Measurements from ENCODE around the gene PANX2.

Gene PANX2

DNA sequence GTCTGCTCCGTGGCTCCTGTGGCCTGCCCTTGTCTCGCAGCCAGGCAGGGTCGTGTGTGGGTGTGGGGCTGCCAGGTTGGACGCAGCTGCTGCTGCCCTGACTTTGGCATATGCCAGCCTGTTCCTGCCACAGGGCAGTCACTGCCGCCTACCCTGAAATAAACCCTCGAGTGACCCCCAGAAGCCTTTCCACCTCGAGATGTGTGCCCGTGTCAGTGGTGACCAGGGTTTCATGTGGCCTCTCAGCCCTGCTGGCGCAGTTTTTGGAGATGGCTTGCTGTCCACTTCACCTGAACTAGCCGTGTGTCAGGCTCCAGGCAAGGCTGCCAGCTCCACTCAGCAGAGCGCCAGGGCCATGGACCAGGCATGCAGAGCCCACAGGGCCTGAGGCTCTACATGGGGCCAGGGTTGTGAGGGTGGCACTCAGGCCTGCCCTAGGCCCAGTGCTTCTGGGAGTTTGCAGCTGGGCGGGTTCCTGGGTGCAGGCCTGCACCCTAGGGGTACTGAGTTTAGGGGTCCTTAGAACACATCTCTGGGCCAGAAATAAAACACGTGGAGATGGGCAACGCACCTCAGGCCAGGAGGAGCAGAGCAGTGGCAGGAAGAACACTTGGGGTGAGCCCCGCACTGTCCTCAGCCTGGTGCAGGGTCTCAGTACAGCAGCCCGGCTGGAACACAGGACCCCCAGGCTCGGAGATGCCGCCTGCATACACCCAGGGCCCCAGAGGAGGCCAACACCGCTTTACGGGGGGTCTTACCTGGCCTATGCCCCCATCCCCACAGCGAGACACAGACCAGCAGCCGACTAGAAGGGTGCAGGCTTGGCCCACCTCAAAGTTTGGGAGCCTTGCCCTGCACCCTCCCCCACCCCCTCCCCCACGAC lies 8.8 kb upstream of the PANX2 start:
- peaks cover 6% of the 10 kb centered on the region for H3K27me3 ChIP-seq (ENCODE audit: insufficient read depth, low read length)
- H3K9ac ChIP-seq (ENCODE audit: low read length) = no peak overlapping the region
- H3K79me2 ChIP-seq (ENCODE audit: control insufficient read depth, insufficient read depth, low read length, poor library complexity) = no peaks in the 10 kb centered on the region
- no peak overlapping the region for H4K12ac ChIP-seq (ENCODE audit: low read depth, low read length)
- H3K79me1 ChIP-seq (ENCODE audit: low read length) = no peaks in the 10 kb centered on the region
- WGBS (ENCODE audit: extremely low coverage, insufficient coverage, insufficient read length) = no CpG with 5 or more reads among the region's 23 CpGs
- no peaks in the 10 kb centered on the region for H3K36me3 ChIP-seq (ENCODE audit: control insufficient read depth in 1 of 2, insufficient read depth in 2 of 2, low read length in 2 of 2)
- H3K9me3 ChIP-seq (ENCODE audit: insufficient read depth, low read depth, low read length) = peaks cover 14% of the 10 kb centered on the region
- H3K4me2 ChIP-seq (ENCODE audit: low read length) = no peak overlapping the region
- H3K4me1 ChIP-seq (ENCODE audit: control insufficient read depth in 1 of 2, insufficient read depth in 2 of 2, low read length in 2 of 2) = no peaks in the 10 kb centered on the region
- no peak overlapping the region for H4K8ac ChIP-seq (ENCODE audit: low read depth, low read length)
- H3K18ac ChIP-seq (ENCODE audit: low read length) = no peak overlapping the region
- H3K27ac ChIP-seq (ENCODE audit: low read depth, low read length) = no peak overlapping the region
- H2BK12ac ChIP-seq (ENCODE audit: low read length) = no peak overlapping the region
- no peak overlapping the region for H3K14ac ChIP-seq (ENCODE audit: low read length)
- H3K4me3 ChIP-seq (ENCODE audit: low read depth, low read length) = peak overlapping the region; percentile 11
- H3K23ac ChIP-seq (ENCODE audit: low read length) = no peak overlapping the region
- no peak for DNase-seq
- no peak overlapping the region for H2AK5ac ChIP-seq (ENCODE audit: low read length)
- no peak overlapping the region for H3K4ac ChIP-seq (ENCODE audit: low read depth, low read length)
- H4K91ac ChIP-seq (ENCODE audit: low read depth, low read length) = no peak overlapping the region
- H2BK5ac ChIP-seq (ENCODE audit: low read depth, low read length, poor library complexity) = no peak overlapping the region
- no peak overlapping the region for H2BK120ac ChIP-seq (ENCODE audit: insufficient read depth, low read length, poor library complexity)
- H2AFZ ChIP-seq (ENCODE audit: insufficient read depth, low read length, poor library complexity) = no peak overlapping the region

DNA sequence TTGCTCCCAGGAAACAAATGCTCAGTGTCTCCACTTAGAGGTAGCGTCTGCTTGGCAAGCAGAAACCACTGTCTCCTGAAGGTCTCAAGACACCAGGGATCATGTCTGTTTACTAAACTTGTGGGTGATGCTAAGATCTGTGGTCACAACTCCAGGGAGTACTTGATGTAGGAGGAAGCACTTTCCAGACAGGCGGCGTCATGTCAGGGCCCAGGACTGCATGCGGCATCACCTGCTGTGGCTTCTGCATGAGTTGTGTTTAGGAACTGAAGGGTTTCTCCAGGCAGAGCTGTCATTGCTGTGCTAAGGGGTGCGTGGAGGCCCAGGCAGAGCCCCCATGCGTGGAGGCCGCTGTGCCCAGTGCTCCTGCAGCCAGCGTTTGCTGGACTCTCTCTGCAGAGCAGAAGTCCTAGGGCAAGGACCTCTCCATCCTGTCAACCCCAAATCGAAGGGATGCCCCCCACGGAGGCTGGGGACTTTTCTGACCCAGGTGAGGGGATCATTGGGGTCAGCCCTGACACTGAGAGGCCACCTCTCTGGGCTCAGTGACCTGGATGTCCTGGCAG lies 8.1 kb upstream of the PANX2 start:
- H3K4me1 ChIP-seq (ENCODE audit: control insufficient read depth in 1 of 2, insufficient read depth in 2 of 2, low read length in 2 of 2) = no peaks in the 10 kb centered on the region
- no peak overlapping the region for H3K9ac ChIP-seq (ENCODE audit: low read length)
- no CpG with 5 or more reads among the region's 10 CpGs for WGBS (ENCODE audit: extremely low coverage, insufficient coverage, insufficient read length)
- no peak overlapping the region for H3K23ac ChIP-seq (ENCODE audit: low read length)
- no peak overlapping the region for H2BK12ac ChIP-seq (ENCODE audit: low read length)
- H3K4ac ChIP-seq (ENCODE audit: low read depth, low read length) = no peak overlapping the region
- H2AK5ac ChIP-seq (ENCODE audit: low read length) = no peak overlapping the region
- H4K12ac ChIP-seq (ENCODE audit: low read depth, low read length) = no peak overlapping the region
- no peak overlapping the region for H3K14ac ChIP-seq (ENCODE audit: low read length)
- H4K91ac ChIP-seq (ENCODE audit: low read depth, low read length) = no peak overlapping the region
- H3K9me3 ChIP-seq (ENCODE audit: insufficient read depth, low read depth, low read length) = peaks cover 14% of the 10 kb centered on the region
- H3K4me3 ChIP-seq (ENCODE audit: low read depth, low read length) = no peak overlapping the region
- H3K4me2 ChIP-seq (ENCODE audit: low read length) = no peak overlapping the region
- H3K36me3 ChIP-seq (ENCODE audit: control insufficient read depth in 1 of 2, insufficient read depth in 2 of 2, low read length in 2 of 2) = no peaks in the 10 kb centered on the region
- no peak overlapping the region for H2BK5ac ChIP-seq (ENCODE audit: low read depth, low read length, poor library complexity)
- H3K79me2 ChIP-seq (ENCODE audit: control insufficient read depth, insufficient read depth, low read length, poor library complexity) = no peaks in the 10 kb centered on the region
- H3K27ac ChIP-seq (ENCODE audit: low read depth, low read length) = no peak overlapping the region
- H3K79me1 ChIP-seq (ENCODE audit: low read length) = no peaks in the 10 kb centered on the region
- H2AFZ ChIP-seq (ENCODE audit: insufficient read depth, low read length, poor library complexity) = no peak overlapping the region
- H3K27me3 ChIP-seq (ENCODE audit: insufficient read depth, low read length) = peaks cover 3% of the 10 kb centered on the region
- no peak overlapping the region for H4K8ac ChIP-seq (ENCODE audit: low read depth, low read length)
- H2BK120ac ChIP-seq (ENCODE audit: insufficient read depth, low read length, poor library complexity) = no peak overlapping the region
- no peak for DNase-seq
- no peak overlapping the region for H3K18ac ChIP-seq (ENCODE audit: low read length)

DNA sequence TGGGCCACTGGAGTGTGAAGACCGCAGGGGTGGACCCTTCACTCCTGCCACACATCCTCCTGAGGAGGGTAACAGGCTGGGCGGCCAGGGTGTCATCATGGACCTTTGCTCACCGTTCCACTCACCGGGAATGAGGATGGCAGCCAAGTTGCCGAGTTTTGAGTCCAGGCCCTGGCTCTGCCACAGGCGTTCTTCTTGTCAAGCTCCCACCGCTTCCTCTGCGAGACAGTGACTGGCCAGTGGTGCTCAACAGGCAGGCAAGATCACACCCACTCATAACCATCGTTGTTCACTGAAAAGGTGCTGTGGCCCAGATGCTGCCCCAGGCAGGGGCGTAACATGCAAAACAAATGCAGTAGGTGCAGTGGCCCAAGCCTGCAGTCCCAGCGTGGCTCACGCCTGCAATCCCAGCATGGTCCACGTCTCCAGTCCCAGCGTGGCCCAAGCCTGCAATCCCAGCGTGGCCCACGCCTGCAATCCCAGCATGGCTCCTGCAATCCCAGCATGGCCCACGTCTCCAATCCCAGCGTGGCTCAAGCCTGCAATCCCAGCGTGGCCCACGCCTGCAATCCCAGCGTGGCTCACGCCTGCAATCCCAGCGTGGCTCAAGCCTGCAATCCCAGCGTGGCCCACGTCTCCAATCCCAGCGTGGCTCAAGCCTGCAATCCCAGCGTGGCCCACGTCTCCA lies 5.0 kb upstream of the PANX2 start:
- no peak overlapping the region for H3K27ac ChIP-seq (ENCODE audit: low read depth, low read length)
- H3K9ac ChIP-seq (ENCODE audit: low read length) = no peak overlapping the region
- peaks cover 2% of the 10 kb centered on the region for H3K79me1 ChIP-seq (ENCODE audit: low read length)
- no CpG with 5 or more reads among the region's 28 CpGs for WGBS (ENCODE audit: extremely low coverage, insufficient coverage, insufficient read length)
- H3K27me3 ChIP-seq (ENCODE audit: insufficient read depth, low read length) = peaks cover 9% of the 10 kb centered on the region
- H3K23ac ChIP-seq (ENCODE audit: low read length) = no peak overlapping the region
- H3K14ac ChIP-seq (ENCODE audit: low read length) = no peak overlapping the region
- no peak overlapping the region for H2AK5ac ChIP-seq (ENCODE audit: low read length)
- H3K4me2 ChIP-seq (ENCODE audit: low read length) = no peak overlapping the region
- H4K12ac ChIP-seq (ENCODE audit: low read depth, low read length) = no peak overlapping the region
- peaks cover 15% of the 10 kb centered on the region for H3K9me3 ChIP-seq (ENCODE audit: insufficient read depth, low read depth, low read length)
- no peak overlapping the region for H2AFZ ChIP-seq (ENCODE audit: insufficient read depth, low read length, poor library complexity)
- no peak overlapping the region for H3K4me3 ChIP-seq (ENCODE audit: low read depth, low read length)
- no peak overlapping the region for H2BK5ac ChIP-seq (ENCODE audit: low read depth, low read length, poor library complexity)
- no peak overlapping the region for H2BK12ac ChIP-seq (ENCODE audit: low read length)
- DNase-seq = no peak
- H3K4ac ChIP-seq (ENCODE audit: low read depth, low read length) = no peak overlapping the region
- no peak overlapping the region for H4K8ac ChIP-seq (ENCODE audit: low read depth, low read length)
- no peak overlapping the region for H4K91ac ChIP-seq (ENCODE audit: low read depth, low read length)
- no peaks in the 10 kb centered on the region for H3K4me1 ChIP-seq (ENCODE audit: control insufficient read depth in 1 of 2, insufficient read depth in 2 of 2, low read length in 2 of 2)
- H2BK120ac ChIP-seq (ENCODE audit: insufficient read depth, low read length, poor library complexity) = no peak overlapping the region
- no peak overlapping the region for H3K18ac ChIP-seq (ENCODE audit: low read length)
- H3K36me3 ChIP-seq (ENCODE audit: control insufficient read depth in 1 of 2, insufficient read depth in 2 of 2, low read length in 2 of 2) = no peaks in the 10 kb centered on the region
- no peaks in the 10 kb centered on the region for H3K79me2 ChIP-seq (ENCODE audit: control insufficient read depth, insufficient read depth, low read length, poor library complexity)

DNA sequence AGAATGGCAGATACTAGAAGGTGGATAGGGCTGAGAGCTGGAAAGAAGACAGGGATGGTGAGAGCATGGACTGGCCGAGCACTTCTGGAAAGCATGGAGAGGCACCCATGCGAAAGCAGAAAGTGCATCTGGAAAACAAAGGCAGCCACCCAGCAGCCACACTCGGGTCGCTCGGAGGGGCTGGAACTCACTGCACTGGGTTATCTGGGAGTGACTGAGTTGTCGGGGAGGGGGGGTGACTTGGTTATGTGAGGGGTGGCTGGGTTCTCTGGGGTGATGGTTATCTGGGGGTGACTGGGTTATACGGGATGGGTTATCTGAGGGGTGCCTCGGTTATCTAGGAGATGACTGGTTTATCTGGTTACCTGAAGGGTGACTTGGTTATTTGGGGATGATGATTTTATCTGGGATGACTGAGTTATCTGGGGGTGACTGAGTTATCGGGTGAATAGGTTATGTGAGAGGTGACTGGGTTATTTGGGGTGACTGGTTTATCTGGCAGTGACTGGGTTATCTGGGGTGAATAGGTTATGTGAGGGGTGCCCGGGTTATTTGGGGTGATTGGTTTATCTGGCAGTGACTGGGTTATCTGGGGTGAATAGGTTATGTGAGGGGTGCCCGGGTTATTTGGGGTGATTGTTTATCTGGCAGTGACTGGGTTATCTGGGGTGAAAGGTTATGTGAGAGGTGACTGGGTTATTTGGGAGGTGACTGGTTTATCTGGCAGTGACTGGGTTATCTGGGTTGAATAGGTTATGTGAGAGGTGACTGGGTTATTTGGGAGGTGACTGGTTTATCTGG lies 2.6 kb upstream of the PANX2 start:
- no CpG with 5 or more reads among the region's 11 CpGs for WGBS (ENCODE audit: extremely low coverage, insufficient coverage, insufficient read length)
- no peak for DNase-seq
- H3K23ac ChIP-seq (ENCODE audit: low read length) = no peak overlapping the region
- H3K4me1 ChIP-seq (ENCODE audit: control insufficient read depth in 1 of 2, insufficient read depth in 2 of 2, low read length in 2 of 2) = no peaks in the 10 kb centered on the region
- H3K9me3 ChIP-seq (ENCODE audit: insufficient read depth, low read depth, low read length) = peaks cover 14% of the 10 kb centered on the region
- H3K36me3 ChIP-seq (ENCODE audit: control insufficient read depth in 1 of 2, insufficient read depth in 2 of 2, low read length in 2 of 2) = no peaks in the 10 kb centered on the region
- H3K9ac ChIP-seq (ENCODE audit: low read length) = no peak overlapping the region
- no peak overlapping the region for H3K27ac ChIP-seq (ENCODE audit: low read depth, low read length)
- no peaks in the 10 kb centered on the region for H3K79me2 ChIP-seq (ENCODE audit: control insufficient read depth, insufficient read depth, low read length, poor library complexity)
- H2BK12ac ChIP-seq (ENCODE audit: low read length) = no peak overlapping the region
- H3K4ac ChIP-seq (ENCODE audit: low read depth, low read length) = no peak overlapping the region
- no peak overlapping the region for H2BK5ac ChIP-seq (ENCODE audit: low read depth, low read length, poor library complexity)
- no peak overlapping the region for H2BK120ac ChIP-seq (ENCODE audit: insufficient read depth, low read length, poor library complexity)
- peaks cover 17% of the 10 kb centered on the region for H3K27me3 ChIP-seq (ENCODE audit: insufficient read depth, low read length)
- H4K12ac ChIP-seq (ENCODE audit: low read depth, low read length) = no peak overlapping the region
- no peak overlapping the region for H3K4me2 ChIP-seq (ENCODE audit: low read length)
- H3K18ac ChIP-seq (ENCODE audit: low read length) = no peak overlapping the region
- H2AK5ac ChIP-seq (ENCODE audit: low read length) = no peak overlapping the region
- no peak overlapping the region for H4K91ac ChIP-seq (ENCODE audit: low read depth, low read length)
- no peak overlapping the region for H4K8ac ChIP-seq (ENCODE audit: low read depth, low read length)
- no peak overlapping the region for H2AFZ ChIP-seq (ENCODE audit: insufficient read depth, low read length, poor library complexity)
- no peak overlapping the region for H3K14ac ChIP-seq (ENCODE audit: low read length)
- peaks cover 2% of the 10 kb centered on the region for H3K79me1 ChIP-seq (ENCODE audit: low read length)
- H3K4me3 ChIP-seq (ENCODE audit: low read depth, low read length) = no peak overlapping the region
